Measurements from ENCODE around the gene ODC1. TPM values are rescaled to one million over a fixed set of nuclear protein-coding genes. Genes with fewer than 3 reads are reported as not detected.

The ODC1 gene
- total and polyA plus RNA-seq, 2 of the 4 experiments (the other 2 are of a cell fraction), result 117 to 204 TPM

- Histone ChIP-seq H3K18ac (ENCODE audit: low read depth, low read length) (no peak overlapping the region), H3K79me1 (ENCODE audit: low read depth in 1 of 2, low read length in 2 of 2) (no peaks in the 10 kb centered on the region), H3K4me3 (ENCODE audit: insufficient read depth, low read depth, low read length) (no peak overlapping the region), H3K36me3 (ENCODE audit: control insufficient read depth, insufficient read depth, low read length) (no peaks in the 10 kb centered on the region), H2BK120ac (ENCODE audit: low read depth, low read length) (no peak overlapping the region), H3K4me2 (ENCODE audit: low read depth, low read length) (no peak overlapping the region), H3K4ac (ENCODE audit: low read depth, low read length) (no peak overlapping the region), H2BK15ac (ENCODE audit: low read depth, low read length) (no peak overlapping the region), H3K9me1 (ENCODE audit: insufficient read depth, low read length) (no peaks in the 10 kb centered on the region), H3K56ac (ENCODE audit: extremely low read depth, insufficient read depth, low read length) (no peak overlapping the region), H3K9ac (ENCODE audit: low read depth, low read length) (no peak overlapping the region), H4K91ac (ENCODE audit: insufficient read depth, low read depth, low read length) (no peak overlapping the region), H3K4me1 (ENCODE audit: control insufficient read depth, insufficient read depth, low read length) (no peaks in the 10 kb centered on the region), H4K20me1 (ENCODE audit: insufficient read depth, low read length) (no peaks in the 10 kb centered on the region), H3K27ac (ENCODE audit: insufficient read depth, low read length) (no peak overlapping the region), H2AFZ (replicated peaks; ENCODE audit: low read length, poor library complexity) (no peak overlapping the region), H2AK5ac (ENCODE audit: low read depth, low read length) (no peak overlapping the region), H4K5ac (ENCODE audit: low read depth, low read length) (no peak overlapping the region), H2BK20ac (ENCODE audit: low read depth, low read length) (no peak overlapping the region), H3K14ac (replicated peaks; ENCODE audit: low read depth, low read length) (no peak overlapping the region), H2BK5ac (ENCODE audit: low read depth, low read length, poor library complexity, severe bottlenecking) (no peak overlapping the region), H4K8ac (ENCODE audit: low read depth in 2 of 2, low read length in 2 of 2) (no peak overlapping the region), H3K23ac (ENCODE audit: low read depth, low read length) (no peak overlapping the region), H3K27me3 (ENCODE audit: control insufficient read depth, insufficient read depth, low read length) (peaks cover 37% of the 10 kb centered on the region), H2AK9ac (replicated peaks; ENCODE audit: low read depth, low read length, poor library complexity) (no peak overlapping the region), H3K9me3 (ENCODE audit: control insufficient read depth, insufficient read depth, low read length) (no peaks in the 10 kb centered on the region)
- no peak for TF ChIP-seq CHD1 (IDR thresholded peaks at IDR 0.05; ENCODE audit: low read depth, low read length)
- TF ChIP-seq, protein P1, sequence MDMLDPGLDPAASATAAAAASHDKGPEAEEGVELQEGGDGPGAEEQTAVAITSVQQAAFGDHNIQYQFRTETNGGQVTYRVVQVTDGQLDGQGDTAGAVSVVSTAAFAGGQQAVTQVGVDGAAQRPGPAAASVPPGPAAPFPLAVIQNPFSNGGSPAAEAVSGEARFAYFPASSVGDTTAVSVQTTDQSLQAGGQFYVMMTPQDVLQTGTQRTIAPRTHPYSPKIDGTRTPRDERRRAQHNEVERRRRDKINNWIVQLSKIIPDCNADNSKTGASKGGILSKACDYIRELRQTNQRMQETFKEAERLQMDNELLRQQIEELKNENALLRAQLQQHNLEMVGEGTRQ (IDR thresholded peaks at IDR 0.05; ENCODE audit: low read depth, low read length), result no peak
- TF ChIP-seq BHLHE40 (IDR thresholded peaks at IDR 0.05; ENCODE audit: low read depth, low read length), result no peak
- TF ChIP-seq CEBPB (IDR thresholded peaks at IDR 0.05; ENCODE audit: low read depth, low read length), result no peak
- no peak for TF ChIP-seq RFX5 (IDR thresholded peaks at IDR 0.05; ENCODE audit: low read depth, low read length)
- no peak for TF ChIP-seq NFE2L2 (IDR thresholded peaks at IDR 0.05; ENCODE audit: low read depth, low read length)
- TF ChIP-seq SMC3 (IDR thresholded peaks at IDR 0.05; ENCODE audit: low read depth, low read length), result no peak
- no peak for TF ChIP-seq CTCF (conservative IDR thresholded peaks at IDR 0.05; ENCODE audit: low read depth, low read length)
- no peak for TF ChIP-seq POLR2A (IDR thresholded peaks at IDR 0.05; ENCODE audit: low read depth, low read length)
- ChIA-PET CTCF (no interaction called here), POLR2A (ENCODE audit: unreplicated experiment) (no interaction called here)
- DNase-seq, result no peak
- WGBS, 2 experiments (ENCODE audit: extremely low coverage in 2 of 2, insufficient read length in 1 of 2), result 60% methylated on average over 1 of the region's 11 CpGs; no CpG with 5 or more reads in 1 of the 2 experiments
- dilution Hi-C loops (cut with HindIII; ENCODE audit: low sequenced_read_pairs, unreplicated experiment) (no loop called here), in situ Hi-C loops (cut with MboI; ENCODE audit: low sequenced_read_pairs) (no loop called here), intact Hi-C loops (cut with micrococcal nuclease) (no loop called here)
- BruUV-seq (replicated peaks), result no TSS peak
- no peak for ATAC-seq (ENCODE audit: low read depth)
Observed at GRCh38 chr2:10466801-10467200, 18.7 kb upstream of the ODC1 start.

Measured in IMR-90 (cell line).